ENCODE results near the gene COPB1.

Gene COPB1

GRCh38 chr11:14423633-14424032 lies 76.0 kb downstream of the COPB1 start:
- no peak for DNase-seq

GRCh38 chr11:14422814-14423182 lies 76.8 kb downstream of the COPB1 start:
- DNase-seq: no peak

GRCh38 chr11:14422052-14422813 lies 77.4 kb downstream of the COPB1 start:
- peak; percentile 37 for DNase-seq

DNA sequence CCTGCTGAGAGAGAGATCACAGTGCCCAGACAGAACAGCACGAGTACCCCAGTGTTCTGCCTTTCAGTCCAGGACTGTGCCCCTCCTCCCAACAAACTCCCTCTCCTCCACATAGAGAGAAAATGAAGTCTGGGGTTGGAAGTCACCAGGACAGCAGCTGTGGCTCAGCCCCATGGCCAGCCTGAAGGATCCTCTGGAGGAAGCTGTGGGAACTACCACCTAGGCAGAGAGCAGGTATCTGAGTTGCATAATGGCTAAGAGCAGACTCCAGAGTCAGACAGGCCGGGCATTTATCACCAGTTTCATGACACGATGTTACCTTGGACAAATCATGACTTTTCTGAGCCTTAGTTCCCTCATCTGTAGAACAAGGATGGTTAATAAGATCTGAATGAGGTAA lies 79.4 kb downstream of the COPB1 start:
- DNase-seq: no peak

DNA sequence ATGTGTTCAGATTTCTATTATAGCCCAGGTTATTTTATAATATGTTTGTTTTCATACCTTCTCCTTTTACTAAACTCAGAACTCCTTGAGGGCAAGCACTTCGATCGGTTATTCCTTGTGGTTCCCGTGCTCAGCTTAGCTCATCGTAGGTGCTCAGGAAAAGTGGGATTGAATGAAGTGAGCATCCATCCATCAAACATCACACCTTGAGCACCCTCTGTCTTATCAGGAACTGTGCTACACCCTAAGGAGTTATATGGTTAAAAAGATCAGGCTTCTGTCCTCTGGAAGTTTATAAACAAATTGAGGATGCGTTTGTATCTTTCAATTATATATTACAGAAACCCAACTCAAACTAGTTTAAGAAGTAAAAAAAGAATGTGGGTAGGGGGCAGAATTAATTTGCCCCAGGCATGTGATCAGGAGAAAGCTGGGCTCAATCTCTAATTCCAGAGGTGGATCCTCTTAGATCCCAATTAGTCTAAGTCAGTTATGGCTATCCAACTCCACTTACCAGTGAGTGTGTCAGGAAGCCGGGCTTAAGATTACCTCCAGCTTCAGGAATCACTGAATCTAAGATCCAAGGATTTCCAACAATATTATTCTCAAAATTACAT lies 80.7 kb downstream of the COPB1 start:
- peak; percentile 3 for DNase-seq

- no peak for DNase-seq
These were observed 81.8 kb downstream of the COPB1 start for GRCh38 chr11:14417617-14418374.

DNA sequence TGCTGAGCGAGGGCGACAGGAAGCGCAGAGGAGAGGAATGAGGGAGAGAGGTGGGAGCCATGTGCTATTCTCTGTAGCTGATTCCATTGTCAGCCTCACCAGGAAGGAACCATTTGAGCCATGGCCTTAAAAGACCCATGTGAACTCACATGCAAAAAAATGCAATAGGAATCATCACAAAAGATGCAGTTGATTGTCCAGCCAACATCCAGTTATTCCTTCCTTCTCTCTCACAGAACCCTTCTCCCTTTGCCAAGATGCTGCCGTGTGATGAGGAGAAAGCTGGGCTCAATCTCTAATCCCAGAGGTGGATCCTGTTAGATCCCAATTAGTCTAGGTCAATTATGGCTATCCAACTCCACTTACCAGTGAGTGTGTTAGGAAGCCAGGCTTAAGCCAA lies 82.4 kb downstream of the COPB1 start:
- no peak for DNase-seq

- DNase-seq: no peak
These were observed 84.8 kb downstream of the COPB1 start for GRCh38 chr11:14414470-14415461.

DNA sequence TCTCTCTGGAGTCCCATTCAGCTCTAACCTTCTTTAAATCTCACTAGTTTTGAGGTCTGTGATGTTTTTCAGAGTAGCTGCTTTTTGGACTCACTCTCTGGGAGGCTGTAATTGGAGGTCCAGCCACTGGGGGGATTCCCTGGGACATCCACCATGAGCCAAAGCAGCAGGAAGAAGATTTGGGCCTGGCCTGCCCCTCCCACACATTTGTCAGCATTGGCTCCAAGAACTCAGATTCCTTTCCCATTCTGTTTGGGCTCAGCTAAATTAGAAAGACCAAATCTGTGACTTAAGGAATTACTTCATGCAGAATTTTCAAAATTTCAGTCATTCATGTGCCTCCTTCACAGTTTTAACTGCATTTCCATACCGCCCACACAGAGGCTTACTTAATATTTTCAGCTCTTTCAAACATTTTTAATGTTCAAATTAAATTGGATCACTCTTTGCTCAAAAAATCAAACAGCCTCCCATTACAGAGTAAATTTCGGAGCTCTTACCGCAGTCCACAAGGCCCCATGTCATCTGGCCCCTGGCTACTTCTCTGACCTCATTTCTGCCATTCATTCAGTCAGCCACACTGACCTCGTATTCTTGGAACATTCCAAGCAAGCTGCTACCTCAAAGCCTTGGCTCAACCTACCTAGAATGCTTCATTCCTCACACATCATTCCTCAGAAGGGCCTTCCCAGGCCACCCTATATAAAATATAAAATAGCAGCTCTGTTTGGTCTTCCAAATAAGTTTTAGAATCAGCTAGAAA lies 86.1 kb downstream of the COPB1 start:
- DNase-seq: no peak

GRCh38 chr11:14411818-14412217 lies 87.8 kb downstream of the COPB1 start:
- no peak for DNase-seq

DNA sequence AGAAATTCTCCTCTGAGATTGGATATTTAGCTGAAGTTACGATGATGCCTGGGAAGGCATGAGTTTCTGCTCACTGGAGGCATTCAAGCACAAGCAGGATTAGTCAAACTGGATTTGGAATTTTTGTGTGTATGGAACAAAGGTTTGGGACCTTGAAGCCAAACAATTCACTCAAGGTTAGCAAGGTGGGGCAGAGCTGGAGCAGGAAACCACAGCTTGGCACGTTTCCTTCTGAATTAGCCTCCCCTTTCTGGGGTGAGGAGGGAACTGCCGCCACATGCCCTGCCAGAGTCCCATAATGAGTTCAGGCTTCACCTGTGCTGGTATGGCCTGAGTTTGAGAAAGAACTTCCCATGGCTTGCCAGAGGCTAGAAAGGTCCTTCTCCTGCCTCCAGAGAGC lies 89.7 kb downstream of the COPB1 start:
- DNase-seq: no peak

DNA sequence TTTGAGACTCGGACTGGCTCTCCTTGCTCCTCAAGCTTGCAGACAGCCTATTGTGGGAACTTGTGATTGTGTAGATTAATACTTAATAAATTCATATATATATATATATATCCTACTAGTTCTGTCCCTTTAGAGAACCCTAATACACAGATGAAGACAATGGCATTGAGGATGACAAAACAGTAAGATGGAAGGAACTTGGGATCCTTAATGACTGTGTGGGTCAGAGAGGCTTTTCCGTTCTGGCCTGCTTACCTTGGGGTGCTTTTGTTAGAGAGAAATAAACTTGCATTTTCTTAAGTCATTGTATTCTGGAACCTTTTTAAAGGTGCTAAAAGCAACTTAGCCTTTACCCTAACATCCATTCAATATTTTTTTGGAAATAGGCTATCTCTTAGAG lies 91.0 kb downstream of the COPB1 start:
- DNase-seq: no peak

All from NCI-H146 (cell line).